HepG2 (cell line): Measurements from ENCODE around the gene RTP2. TPM values are rescaled to one million over a fixed set of nuclear protein-coding genes. Genes with fewer than 3 reads are reported as not detected.

Experiments used
- AKAP8 ChIP-seq: sonication (generic); formaldehyde crosslinking; IDR thresholded peaks from 2 replicates; pipeline ENCODE4 v1.5.1; 2020; ENCODE audit warnings: mild to moderate bottlenecking, missing genetic modification reagents
- CHCHD3 ChIP-seq: sonication (generic); formaldehyde crosslinking; IDR thresholded peaks from 2 replicates; pipeline ENCODE4 v1.8.0; 2022; ENCODE audit warnings: mild to moderate bottlenecking, missing genetic modification reagents, moderate library complexity
- ISX ChIP-seq: sonication (generic); formaldehyde crosslinking; conservative IDR thresholded peaks from 2 replicates; pipeline ENCODE4 v1.5.0; 2020; ENCODE audit warnings: missing genetic modification reagents
- LCORL ChIP-seq, 2 experiments: fragments of 450-650 bp in 1 of 2; sonication (generic) in 1 of 2; formaldehyde crosslinking in 1 of 2; IDR thresholded peaks; 2 replicates each; pipeline versions ENCODE4 v1.5.0 to v1.6.1; 2017 to 2020; ENCODE audit warnings: antibody characterized with exemption in 1 of 2, missing genetic modification reagents in 1 of 2
- SATB2 ChIP-seq: sonication (generic); formaldehyde crosslinking; IDR thresholded peaks from 2 replicates; pipeline ENCODE4 v1.5.0; 2020; ENCODE audit warnings: missing genetic modification reagents
- SIN3A ChIP-seq: IDR thresholded peaks from 2 replicates; pipeline ENCODE4 v1.6.1; 2011; ENCODE audit warnings: low read depth, mild to moderate bottlenecking, control low read depth, low read length, borderline replicate concordance
- ZBTB20 ChIP-seq: sonication (generic); formaldehyde crosslinking; IDR thresholded peaks from 2 replicates; pipeline ENCODE4 v1.8.1; 2023; ENCODE audit warnings: missing genetic modification reagents, low read depth, mild to moderate bottlenecking, borderline replicate concordance
- ZNF329 ChIP-seq: sonication (generic); formaldehyde crosslinking; IDR thresholded peaks from 2 replicates; pipeline ENCODE4 v1.9.0; 2021; ENCODE audit warnings: low read depth, mild to moderate bottlenecking, missing genetic modification reagents
- ZNF441 ChIP-seq: sonication (generic); formaldehyde crosslinking; IDR thresholded peaks from 2 replicates; pipeline ENCODE4 v1.7.0; 2021; ENCODE audit warnings: missing genetic modification reagents, borderline replicate concordance
- ZNF460 ChIP-seq: sonication (generic); formaldehyde crosslinking; IDR thresholded peaks from 2 replicates; pipeline ENCODE4 v1.5.1; 2020; ENCODE audit warnings: missing genetic modification reagents, mild to moderate bottlenecking, borderline replicate concordance
- ZNF768 ChIP-seq: sonication (generic); formaldehyde crosslinking; IDR thresholded peaks from 2 replicates; pipeline ENCODE4 v1.4.0; 2020; ENCODE audit warnings: missing genetic modification reagents
- ZNF781 ChIP-seq: sonication (generic); formaldehyde crosslinking; IDR thresholded peaks from 2 replicates; pipeline ENCODE4 v1.5.1; 2020; ENCODE audit warnings: borderline replicate concordance, mild to moderate bottlenecking, missing genetic modification reagents; ENCODE audit errors: not compliant biosample characterization
- polyA plus RNA-seq, 8 experiments: library from polyadenylated mRNA; depleted of rRNA in 3 of 8; stranded (reverse) in 7 of 8; unstranded in 1 of 8; fragments of >200 nt; fragmentation: Illumina TruSeq in 4 of 8; extraction: Trizol in 4 of 8; gene quantifications; 2 replicates each; pipeline versions ENCODE4 v1.2.1 to v1.2.3, GENCODE V29; 2011 to 2016; ENCODE audit warnings: low read depth in 4 of 8, missing spikeins in 1 of 8, mixed read lengths in 1 of 8; ENCODE audit not compliant: insufficient read depth in 1 of 8
- total RNA-seq, 5 experiments: library from RNA; depleted of rRNA; stranded (reverse); fragments of >200 nt; fragmentation: Illumina TruSeq; extraction: Trizol; gene quantifications; 2 replicates each; pipeline ENCODE4 v1.2.3, GENCODE V29; 2016; ENCODE audit warnings: low read depth in 1 of 5
- TF ChIP-seq, protein P1 (sequence below): sonication (generic); formaldehyde crosslinking; IDR thresholded peaks from 2 replicates; pipeline ENCODE4 v1.8.0; 2022; ENCODE audit warnings: mild to moderate bottlenecking, missing genetic modification reagents, moderate library complexity
- TF ChIP-seq, protein P2 (sequence below): IDR thresholded peaks from 2 replicates; pipeline ENCODE4 v1.6.1; 2016; ENCODE audit warnings: missing biosample characterization, missing genetic modification reagents, low read depth
- TF ChIP-seq, protein P3 (sequence below): sonication (generic); formaldehyde crosslinking; IDR thresholded peaks from 2 replicates; pipeline ENCODE4 v1.4.0; 2020; ENCODE audit warnings: missing genetic modification reagents
- TF ChIP-seq, protein P4 (sequence below): sonication (generic); formaldehyde crosslinking; IDR thresholded peaks from 2 replicates; pipeline ENCODE4 v1.4.0; 2020; ENCODE audit warnings: missing genetic modification reagents
- TF ChIP-seq, protein P5 (sequence below): IDR thresholded peaks from 2 replicates; pipeline ENCODE4 v1.6.1; 2016; ENCODE audit warnings: mild to moderate bottlenecking

RTP2 gene
- total and polyA plus RNA-seq, 2 of the 13 experiments (the other 11 are each of a cell fraction or from before 2014, with no cell fraction given): not detected

DNA sequence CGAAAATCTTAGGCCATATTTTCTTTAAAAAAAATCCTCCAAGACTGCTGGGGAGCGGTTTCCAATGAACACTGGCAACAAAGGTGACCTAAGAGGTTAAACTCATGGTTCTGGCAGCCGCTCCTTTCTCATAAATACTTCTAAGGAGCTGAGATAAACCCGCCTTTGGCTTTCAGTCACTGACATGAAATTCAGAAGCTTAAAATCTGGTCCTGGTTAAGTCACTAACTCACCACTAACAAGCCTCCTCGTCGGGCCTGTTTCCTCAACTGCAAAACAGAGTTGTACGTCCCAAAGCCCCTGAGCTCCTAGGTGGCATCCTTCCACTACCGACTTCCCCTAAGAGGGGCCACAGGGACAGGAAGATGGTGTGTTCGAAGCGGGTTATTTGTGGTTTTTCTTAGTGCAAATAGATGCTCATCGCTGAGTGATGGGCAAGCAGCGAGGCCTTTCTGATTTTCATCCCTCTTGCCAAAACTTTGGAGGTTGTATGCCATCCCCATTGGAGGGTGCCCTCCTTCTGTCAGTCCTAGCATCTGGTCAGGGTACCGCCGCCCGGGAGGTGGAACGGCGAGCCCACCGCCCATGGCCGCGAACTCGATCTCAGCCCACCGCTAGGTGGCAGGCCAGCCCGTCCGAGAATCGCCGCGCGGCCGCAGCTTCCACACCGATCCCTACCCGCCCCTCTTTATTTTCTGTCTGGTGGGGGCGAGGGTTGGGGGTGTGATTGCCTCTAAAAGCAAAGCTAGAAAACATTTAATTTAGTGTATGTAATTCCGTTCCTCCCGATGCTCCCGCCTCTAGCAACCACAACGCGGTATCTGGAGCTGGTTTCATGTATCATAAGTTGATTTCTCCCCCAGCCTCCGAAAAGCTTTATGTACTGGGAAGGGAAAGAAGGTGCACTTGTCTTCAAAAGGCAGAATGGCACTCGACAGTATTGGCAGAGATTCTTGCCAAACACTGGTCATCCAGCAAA lies 38.4 kb upstream of the RTP2 start (continued):
- TF ChIP-seq, protein P1, sequence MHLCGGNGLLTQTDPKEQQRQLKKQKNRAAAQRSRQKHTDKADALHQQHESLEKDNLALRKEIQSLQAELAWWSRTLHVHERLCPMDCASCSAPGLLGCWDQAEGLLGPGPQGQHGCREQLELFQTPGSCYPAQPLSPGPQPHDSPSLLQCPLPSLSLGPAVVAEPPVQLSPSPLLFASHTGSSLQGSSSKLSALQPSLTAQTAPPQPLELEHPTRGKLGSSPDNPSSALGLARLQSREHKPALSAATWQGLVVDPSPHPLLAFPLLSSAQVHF (CRISPR knock-in tag): 0 out of 2 replicates have a peak, but pooled peaks have one; percentile 16
- no peak for TF ChIP-seq ZNF460 (CRISPR knock-in tag)
- TF ChIP-seq ZNF441 (CRISPR knock-in tag): 0 out of 2 replicates have a peak, but pooled peaks have one; percentile 9
- TF ChIP-seq ZNF781 (CRISPR knock-in tag): no peak
- 0 out of 2 replicates have a peak, but pooled peaks have one; percentile 27 for TF ChIP-seq ZBTB20 (CRISPR knock-in tag)
- no peak for TF ChIP-seq CHCHD3 (CRISPR knock-in tag)
- TF ChIP-seq, protein P2, sequence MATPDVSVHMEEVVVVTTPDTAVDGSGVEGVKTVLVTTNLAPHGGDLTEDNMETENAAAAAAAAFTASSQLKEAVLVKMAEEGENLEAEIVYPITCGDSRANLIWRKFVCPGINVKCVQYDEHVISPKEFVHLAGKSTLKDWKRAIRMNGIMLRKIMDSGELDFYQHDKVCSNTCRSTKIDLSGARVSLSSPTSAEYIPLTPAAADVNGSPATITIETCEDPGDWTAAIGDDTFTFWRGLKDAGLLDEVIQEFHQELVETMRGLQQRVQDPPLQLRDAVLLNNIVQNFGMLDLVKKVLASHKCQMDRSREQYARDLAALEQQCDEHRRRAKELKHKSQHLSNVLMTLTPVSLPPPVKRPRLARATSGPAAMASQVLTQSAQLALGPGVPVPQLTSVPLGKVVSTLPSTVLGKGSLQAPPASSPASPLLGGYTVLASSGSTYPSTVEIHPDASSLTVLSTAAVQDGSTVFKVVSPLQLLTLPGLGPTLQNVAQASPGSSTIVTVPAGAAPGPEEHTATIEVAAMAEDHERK (CRISPR knock-in tag): no peak
- no peak for TF ChIP-seq LCORL (IDR thresholded peaks at IDR 0.05)
- no peak; the same call in 1 of the 2 replicates for TF ChIP-seq LCORL (CRISPR knock-in tag; IDR thresholded peaks at IDR 0.05)
- TF ChIP-seq ZNF768: peak; percentile 23; the same call in 1 of the 2 replicates
- peak; percentile 69; the same call in 1 of the 2 replicates for TF ChIP-seq SIN3A
- no peak for TF ChIP-seq ZNF329 (CRISPR knock-in tag)
- TF ChIP-seq ISX (CRISPR knock-in tag): 0 out of 2 replicates have a peak, but pooled peaks have one; percentile 48
- TF ChIP-seq, protein P3, sequence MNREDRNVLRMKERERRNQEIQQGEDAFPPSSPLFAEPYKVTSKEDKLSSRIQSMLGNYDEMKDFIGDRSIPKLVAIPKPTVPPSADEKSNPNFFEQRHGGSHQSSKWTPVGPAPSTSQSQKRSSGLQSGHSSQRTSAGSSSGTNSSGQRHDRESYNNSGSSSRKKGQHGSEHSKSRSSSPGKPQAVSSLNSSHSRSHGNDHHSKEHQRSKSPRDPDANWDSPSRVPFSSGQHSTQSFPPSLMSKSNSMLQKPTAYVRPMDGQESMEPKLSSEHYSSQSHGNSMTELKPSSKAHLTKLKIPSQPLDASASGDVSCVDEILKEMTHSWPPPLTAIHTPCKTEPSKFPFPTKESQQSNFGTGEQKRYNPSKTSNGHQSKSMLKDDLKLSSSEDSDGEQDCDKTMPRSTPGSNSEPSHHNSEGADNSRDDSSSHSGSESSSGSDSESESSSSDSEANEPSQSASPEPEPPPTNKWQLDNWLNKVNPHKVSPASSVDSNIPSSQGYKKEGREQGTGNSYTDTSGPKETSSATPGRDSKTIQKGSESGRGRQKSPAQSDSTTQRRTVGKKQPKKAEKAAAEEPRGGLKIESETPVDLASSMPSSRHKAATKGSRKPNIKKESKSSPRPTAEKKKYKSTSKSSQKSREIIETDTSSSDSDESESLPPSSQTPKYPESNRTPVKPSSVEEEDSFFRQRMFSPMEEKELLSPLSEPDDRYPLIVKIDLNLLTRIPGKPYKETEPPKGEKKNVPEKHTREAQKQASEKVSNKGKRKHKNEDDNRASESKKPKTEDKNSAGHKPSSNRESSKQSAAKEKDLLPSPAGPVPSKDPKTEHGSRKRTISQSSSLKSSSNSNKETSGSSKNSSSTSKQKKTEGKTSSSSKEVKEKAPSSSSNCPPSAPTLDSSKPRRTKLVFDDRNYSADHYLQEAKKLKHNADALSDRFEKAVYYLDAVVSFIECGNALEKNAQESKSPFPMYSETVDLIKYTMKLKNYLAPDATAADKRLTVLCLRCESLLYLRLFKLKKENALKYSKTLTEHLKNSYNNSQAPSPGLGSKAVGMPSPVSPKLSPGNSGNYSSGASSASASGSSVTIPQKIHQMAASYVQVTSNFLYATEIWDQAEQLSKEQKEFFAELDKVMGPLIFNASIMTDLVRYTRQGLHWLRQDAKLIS (CRISPR knock-in tag): no peak
- TF ChIP-seq, protein P4, sequence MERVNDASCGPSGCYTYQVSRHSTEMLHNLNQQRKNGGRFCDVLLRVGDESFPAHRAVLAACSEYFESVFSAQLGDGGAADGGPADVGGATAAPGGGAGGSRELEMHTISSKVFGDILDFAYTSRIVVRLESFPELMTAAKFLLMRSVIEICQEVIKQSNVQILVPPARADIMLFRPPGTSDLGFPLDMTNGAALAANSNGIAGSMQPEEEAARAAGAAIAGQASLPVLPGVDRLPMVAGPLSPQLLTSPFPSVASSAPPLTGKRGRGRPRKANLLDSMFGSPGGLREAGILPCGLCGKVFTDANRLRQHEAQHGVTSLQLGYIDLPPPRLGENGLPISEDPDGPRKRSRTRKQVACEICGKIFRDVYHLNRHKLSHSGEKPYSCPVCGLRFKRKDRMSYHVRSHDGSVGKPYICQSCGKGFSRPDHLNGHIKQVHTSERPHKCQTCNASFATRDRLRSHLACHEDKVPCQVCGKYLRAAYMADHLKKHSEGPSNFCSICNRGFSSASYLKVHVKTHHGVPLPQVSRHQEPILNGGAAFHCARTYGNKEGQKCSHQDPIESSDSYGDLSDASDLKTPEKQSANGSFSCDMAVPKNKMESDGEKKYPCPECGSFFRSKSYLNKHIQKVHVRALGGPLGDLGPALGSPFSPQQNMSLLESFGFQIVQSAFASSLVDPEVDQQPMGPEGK (CRISPR knock-in tag): peak; percentile 94
- TF ChIP-seq AKAP8 (CRISPR knock-in tag): no peak; the same call in 1 of the 2 replicates
- TF ChIP-seq, protein P5, sequence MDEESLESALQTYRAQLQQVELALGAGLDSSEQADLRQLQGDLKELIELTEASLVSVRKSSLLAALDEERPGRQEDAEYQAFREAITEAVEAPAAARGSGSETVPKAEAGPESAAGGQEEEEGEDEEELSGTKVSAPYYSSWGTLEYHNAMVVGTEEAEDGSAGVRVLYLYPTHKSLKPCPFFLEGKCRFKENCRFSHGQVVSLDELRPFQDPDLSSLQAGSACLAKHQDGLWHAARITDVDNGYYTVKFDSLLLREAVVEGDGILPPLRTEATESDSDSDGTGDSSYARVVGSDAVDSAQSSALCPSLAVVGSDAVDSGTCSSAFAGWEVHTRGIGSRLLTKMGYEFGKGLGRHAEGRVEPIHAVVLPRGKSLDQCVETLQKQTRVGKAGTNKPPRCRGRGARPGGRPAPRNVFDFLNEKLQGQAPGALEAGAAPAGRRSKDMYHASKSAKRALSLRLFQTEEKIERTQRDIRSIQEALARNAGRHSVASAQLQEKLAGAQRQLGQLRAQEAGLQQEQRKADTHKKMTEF: 0 out of 2 replicates have a peak, but pooled peaks have one; percentile 46
- TF ChIP-seq SATB2 (CRISPR knock-in tag): no peak
